Calu3 (cell line): Measurements from ENCODE around the gene BRD9. TPM values are rescaled to one million over a fixed set of nuclear protein-coding genes. Genes with fewer than 3 reads are reported as not detected.

Experiments used
- BruUV-seq: library from RNA; stranded (reverse); fragments of 400-500 nt; replicated peaks from 2 replicates; lab custom pipeline; 2021; lab: Mats Ljungman, UMichigan
- CTCF ChIA-PET: fragments of 300-600 bp; sonication (Branson Sonifier 250); formaldehyde crosslinking; loops from one replicate; lab custom pipeline; 2022; ENCODE audit warnings: antibody characterized with exemption; lab: Charles Lee
- DNase-seq: peaks from one replicate; pipeline ENCODE4 v3.0.0; 2022
- H3K27ac Mint-ChIP-seq: one replicate; pipeline ENCODE4 v1.8.0; 2022; ENCODE audit warnings: mixed read lengths; ENCODE audit not compliant: unreplicated experiment
- H3K27me3 Mint-ChIP-seq: one replicate; pipeline ENCODE4 v1.8.0; 2022; ENCODE audit warnings: mixed read lengths; ENCODE audit not compliant: unreplicated experiment
- H3K36me3 Mint-ChIP-seq: one replicate; pipeline ENCODE4 v1.8.0; 2022; ENCODE audit warnings: mild to moderate bottlenecking, moderate library complexity, mixed read lengths; ENCODE audit not compliant: insufficient read depth, unreplicated experiment
- H3K4me1 Mint-ChIP-seq: one replicate; pipeline ENCODE4 v1.8.0; 2022; ENCODE audit warnings: mild to moderate bottlenecking, low read depth, mixed read lengths; ENCODE audit not compliant: unreplicated experiment
- H3K4me3 Mint-ChIP-seq: one replicate; pipeline ENCODE4 v1.8.0; 2022; ENCODE audit warnings: mild to moderate bottlenecking, low read depth, moderate library complexity, mixed read lengths; ENCODE audit not compliant: unreplicated experiment
- H3K9me3 Mint-ChIP-seq: one replicate; pipeline ENCODE4 v1.8.0; 2022; ENCODE audit warnings: low read depth, mixed read lengths; ENCODE audit not compliant: unreplicated experiment
- intact Hi-C: fragments of 100-400 bp; cut with micrococcal nuclease; formaldehyde crosslinking; loops from one replicate; pipeline ENCODE4 v1.10.0; 2022; ENCODE audit not compliant: unreplicated experiment
- total RNA-seq: library from RNA; stranded (reverse); gene quantifications from 2 replicates; pipeline ENCODE4 v1.2.3, GENCODE V29; 2022
- TF ChIP-seq, protein P1 (sequence below): fragments of 200-600 bp; IDR thresholded peaks from one replicate; pipeline ENCODE4 v1.8.0; 2022; ENCODE audit warnings: antibody characterized with exemption; ENCODE audit not compliant: unreplicated experiment

The BRD9 gene
- total RNA-seq, 1 experiment from 2014 or later: 64.1 TPM

DNA sequence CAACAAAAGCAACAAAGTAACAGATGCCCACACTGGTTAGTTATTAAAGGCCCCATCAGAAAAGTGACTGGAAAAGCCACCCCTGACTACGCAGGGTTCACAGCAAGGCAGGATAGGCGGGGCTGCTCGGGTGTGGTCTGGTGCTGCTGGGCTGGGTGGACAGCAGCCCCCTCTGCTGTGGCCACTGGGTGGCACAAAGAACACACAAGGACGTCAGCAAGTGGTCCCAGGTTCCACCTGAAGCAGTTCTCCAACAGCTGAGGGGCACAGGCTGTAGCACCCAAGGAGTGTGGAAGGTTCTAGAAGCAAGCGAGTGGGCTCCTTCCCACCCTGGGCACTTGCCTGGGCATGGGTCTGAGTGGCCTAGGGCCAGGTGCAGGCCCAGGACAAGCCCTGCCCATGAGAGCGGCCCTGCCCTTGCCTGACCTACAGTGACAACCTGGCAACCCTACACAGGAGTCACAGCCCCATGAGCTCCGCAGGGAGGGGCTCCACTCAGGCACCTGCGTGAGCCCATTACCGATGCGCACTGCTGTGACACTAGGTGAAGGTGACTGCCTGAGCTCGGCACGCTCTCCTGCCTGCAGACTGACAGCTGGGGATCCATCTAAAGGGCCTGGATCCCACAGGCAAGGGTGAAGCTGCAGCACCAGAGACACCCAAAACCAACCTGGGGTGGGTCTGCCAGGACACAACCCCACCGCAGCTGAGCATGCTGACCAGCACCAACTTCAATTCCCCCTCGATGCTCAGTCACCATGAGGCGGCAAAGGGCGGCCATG lies 8.1 kb downstream of the BRD9 start:
- CTCF ChIA-PET: no interaction called here
- Mint-ChIP-seq H3K4me3 (no peak overlapping the region), H3K27ac (no peak overlapping the region), H3K9me3 (peaks cover 7% of the 10 kb centered on the region), H3K36me3 (peaks cover 44% of the 10 kb centered on the region), H3K27me3 (no peaks in the 10 kb centered on the region), H3K4me1 (no peaks in the 10 kb centered on the region)
- BruUV-seq: no TSS peak
- no peak for DNase-seq
- intact Hi-C loops: no loop called here
- TF ChIP-seq, protein P1, sequence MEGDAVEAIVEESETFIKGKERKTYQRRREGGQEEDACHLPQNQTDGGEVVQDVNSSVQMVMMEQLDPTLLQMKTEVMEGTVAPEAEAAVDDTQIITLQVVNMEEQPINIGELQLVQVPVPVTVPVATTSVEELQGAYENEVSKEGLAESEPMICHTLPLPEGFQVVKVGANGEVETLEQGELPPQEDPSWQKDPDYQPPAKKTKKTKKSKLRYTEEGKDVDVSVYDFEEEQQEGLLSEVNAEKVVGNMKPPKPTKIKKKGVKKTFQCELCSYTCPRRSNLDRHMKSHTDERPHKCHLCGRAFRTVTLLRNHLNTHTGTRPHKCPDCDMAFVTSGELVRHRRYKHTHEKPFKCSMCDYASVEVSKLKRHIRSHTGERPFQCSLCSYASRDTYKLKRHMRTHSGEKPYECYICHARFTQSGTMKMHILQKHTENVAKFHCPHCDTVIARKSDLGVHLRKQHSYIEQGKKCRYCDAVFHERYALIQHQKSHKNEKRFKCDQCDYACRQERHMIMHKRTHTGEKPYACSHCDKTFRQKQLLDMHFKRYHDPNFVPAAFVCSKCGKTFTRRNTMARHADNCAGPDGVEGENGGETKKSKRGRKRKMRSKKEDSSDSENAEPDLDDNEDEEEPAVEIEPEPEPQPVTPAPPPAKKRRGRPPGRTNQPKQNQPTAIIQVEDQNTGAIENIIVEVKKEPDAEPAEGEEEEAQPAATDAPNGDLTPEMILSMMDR: no peak

DNA sequence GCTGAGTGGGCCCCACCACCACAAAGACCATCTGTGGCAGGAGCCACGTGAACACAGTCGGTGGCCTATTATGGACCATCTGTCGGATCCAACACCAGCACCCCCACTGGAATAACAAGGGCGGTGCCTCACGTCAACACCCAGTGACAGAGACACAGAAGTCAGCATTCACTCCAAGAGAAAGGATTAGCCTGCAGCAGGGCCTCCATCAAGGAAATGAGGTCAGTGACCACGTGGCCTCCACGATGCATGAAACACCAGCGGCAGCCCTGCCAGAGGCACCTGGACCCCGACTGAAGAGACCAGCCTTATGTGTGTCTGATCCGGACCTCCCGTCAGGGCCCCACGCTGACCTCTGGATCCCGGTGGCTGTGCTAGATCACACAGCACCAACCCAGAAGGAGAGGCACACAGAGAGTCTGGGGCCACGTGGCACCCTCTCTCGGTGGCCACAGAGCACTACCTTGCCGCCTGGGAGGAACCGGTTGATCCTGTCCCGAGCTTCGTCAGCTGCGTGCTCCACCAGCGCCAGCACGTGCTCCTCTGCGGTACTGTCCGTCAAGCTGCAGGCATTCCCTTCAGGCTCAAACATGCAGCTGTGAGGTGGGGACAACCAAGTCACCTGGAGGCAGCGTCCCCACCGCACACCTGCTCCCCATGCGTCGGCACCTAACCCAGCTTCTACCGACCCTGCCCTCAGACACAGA lies 9.0 kb downstream of the BRD9 start:
- no peaks in the 10 kb centered on the region for H3K27me3 Mint-ChIP-seq
- CTCF ChIA-PET: no interaction called here
- BruUV-seq: no TSS peak
- H3K27ac Mint-ChIP-seq: no peak overlapping the region
- no peak overlapping the region for H3K4me3 Mint-ChIP-seq
- TF ChIP-seq, protein P1: no peak
- no peak for DNase-seq
- intact Hi-C loops: no loop called here
- no peaks in the 10 kb centered on the region for H3K4me1 Mint-ChIP-seq
- peaks cover 43% of the 10 kb centered on the region for H3K36me3 Mint-ChIP-seq
- H3K9me3 Mint-ChIP-seq: peaks cover 7% of the 10 kb centered on the region

DNA sequence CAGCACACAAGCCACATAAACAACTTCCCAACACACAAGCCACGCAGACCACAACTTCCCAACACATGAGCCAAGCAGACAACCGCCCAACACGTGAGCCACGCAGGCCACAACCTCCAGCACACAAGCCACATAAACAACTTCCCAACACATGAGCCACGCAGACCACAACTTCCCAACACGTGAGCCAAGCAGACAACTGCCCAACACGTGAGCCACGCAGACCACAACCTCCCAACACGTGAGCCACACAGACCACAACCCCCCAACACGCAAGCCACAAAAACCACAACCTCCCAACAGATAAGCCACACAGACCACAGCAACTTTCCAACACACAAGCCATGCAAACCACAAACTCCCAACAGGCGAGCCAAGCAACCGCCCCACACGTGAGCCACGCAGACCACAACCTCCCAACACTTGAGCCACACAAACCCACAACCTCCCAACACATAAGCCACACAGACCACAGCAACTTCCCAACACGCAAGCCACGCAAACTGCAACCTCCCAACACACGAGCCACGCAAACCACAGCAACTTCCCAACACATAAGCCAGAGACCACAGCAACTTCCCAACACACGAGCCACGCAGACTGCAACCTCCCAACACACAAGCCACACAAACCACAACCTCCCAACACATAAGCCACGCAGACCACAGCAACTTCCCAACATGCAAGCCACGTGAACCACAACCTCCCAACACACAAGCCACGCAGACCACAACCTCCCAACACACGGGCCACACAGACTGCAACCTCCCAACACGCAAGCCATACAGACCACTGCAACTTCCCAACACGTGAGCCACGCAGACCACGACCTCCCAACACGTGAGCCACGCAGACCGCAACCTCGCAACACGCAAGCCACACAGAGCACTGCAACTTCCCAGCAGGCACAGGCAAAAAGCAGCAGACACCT lies 10.1 kb downstream of the BRD9 start:
- no peaks in the 10 kb centered on the region for H3K27me3 Mint-ChIP-seq
- no peak for DNase-seq
- no peaks in the 10 kb centered on the region for H3K4me1 Mint-ChIP-seq
- CTCF ChIA-PET: no interaction called here
- peaks cover 44% of the 10 kb centered on the region for H3K36me3 Mint-ChIP-seq
- TF ChIP-seq, protein P1: no peak
- BruUV-seq: no TSS peak
- peaks cover 7% of the 10 kb centered on the region for H3K9me3 Mint-ChIP-seq
- intact Hi-C loops: no loop called here
- no peak overlapping the region for H3K4me3 Mint-ChIP-seq
- H3K27ac Mint-ChIP-seq: no peak overlapping the region

DNA sequence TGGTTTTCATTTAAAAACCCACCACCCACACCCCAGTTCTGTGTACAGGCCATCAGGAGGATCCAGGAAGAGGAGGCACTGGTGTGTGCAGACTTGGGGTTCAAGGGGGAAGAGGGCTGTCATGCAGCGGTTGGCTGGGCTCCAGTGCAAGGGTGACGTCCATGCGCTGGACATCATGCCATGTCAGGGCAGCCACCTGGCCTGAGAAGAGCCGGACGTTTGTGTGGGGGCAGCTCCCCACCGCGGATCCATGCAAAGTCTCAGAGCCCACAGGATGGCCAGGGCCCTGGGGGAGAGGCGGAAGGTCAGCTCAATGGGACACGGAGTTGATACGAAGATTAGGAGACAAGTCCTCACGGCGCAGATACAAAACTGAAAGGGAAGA lies 11.1 kb downstream of the BRD9 start:
- intact Hi-C loops: no loop called here
- Mint-ChIP-seq H3K9me3 (peaks cover 7% of the 10 kb centered on the region), H3K27ac (no peak overlapping the region), H3K27me3 (no peaks in the 10 kb centered on the region), H3K36me3 (peaks cover 48% of the 10 kb centered on the region), H3K4me1 (no peaks in the 10 kb centered on the region), H3K4me3 (no peak overlapping the region)
- CTCF ChIA-PET: no interaction called here
- BruUV-seq: no TSS peak
- TF ChIP-seq, protein P1: no peak
- DNase-seq: no peak
